ENCODE data around the gene VAMP5.

- TF ChIP-seq POLR2A (IDR thresholded peaks at IDR 0.05; ENCODE audit: low read length) = no peak
- no peak for TF ChIP-seq GATA1 (IDR thresholded peaks at IDR 0.05; ENCODE audit: low read depth, low read length)
These were observed 27.0 kb downstream of the VAMP5 start for GRCh38 chr2:85611217-85611704.
